GM21367 (cell line): ENCODE measurements around the gene CHAC2.

Source experiments
- ATAC-seq: cut with Tn5 transposase; IDR thresholded peaks from one replicate; pipeline ENCODE4 v1.9.1; 2021; ENCODE audit not compliant: unreplicated experiment

The CHAC2 gene

GRCh38 chr2:53777134-53777533 lies 9.5 kb downstream of the CHAC2 start:
- no peak for ATAC-seq

GRCh38 chr2:53778536-53779162 lies 11.0 kb downstream of the CHAC2 start:
- ATAC-seq: no peak

- ATAC-seq: no peak
Observed at GRCh38 chr2:53780056-53780455, 12.5 kb downstream of the CHAC2 start.

GRCh38 chr2:53782676-53783075 lies 15.1 kb downstream of the CHAC2 start:
- no peak for ATAC-seq

- no peak for ATAC-seq
Observed at GRCh38 chr2:53784436-53784835, 16.8 kb downstream of the CHAC2 start.

- no peak for ATAC-seq
Observed at GRCh38 chr2:53785366-53785765, 17.8 kb downstream of the CHAC2 start.

GRCh38 chr2:53786352-53786704 lies 18.7 kb downstream of the CHAC2 start:
- ATAC-seq: peak; percentile 8

GRCh38 chr2:53786705-53787613 lies 19.4 kb downstream of the CHAC2 start, which contains the start of the genes ASB3 and ERLEC1:
TSS of gene ASB3 (minus strand) at chr2:53786953. CDS start at chr2:53765572, 21,381 bp downstream.
TSS of gene ERLEC1 (plus strand) at chr2:53787044. CDS start at chr2:53787211, 167 bp downstream.
- peak; percentile 92 for ATAC-seq

GRCh38 chr2:53787614-53788289 lies 20.1 kb downstream of the CHAC2 start:
- no peak for ATAC-seq

- ATAC-seq: no peak
Observed at GRCh38 chr2:53793261-53793660, 25.7 kb downstream of the CHAC2 start.

GRCh38 chr2:53793821-53794220 lies 26.2 kb downstream of the CHAC2 start:
- no peak for ATAC-seq

GRCh38 chr2:53801547-53801946 lies 33.9 kb downstream of the CHAC2 start:
- no peak for ATAC-seq

GRCh38 chr2:53802617-53803151 lies 35.1 kb downstream of the CHAC2 start:
- ATAC-seq: no peak

- ATAC-seq: no peak
Observed at GRCh38 chr2:53811601-53812000, 44.0 kb downstream of the CHAC2 start.

- ATAC-seq: no peak
Observed at GRCh38 chr2:53813151-53813550, 45.5 kb downstream of the CHAC2 start.

- no peak for ATAC-seq
Observed at GRCh38 chr2:53818854-53819435, 51.3 kb downstream of the CHAC2 start.

- ATAC-seq: no peak
Observed at GRCh38 chr2:53819634-53820033, 52.0 kb downstream of the CHAC2 start.

- ATAC-seq: no peak
Observed at GRCh38 chr2:53820048-53820447, 52.4 kb downstream of the CHAC2 start.

GRCh38 chr2:53820711-53821110 lies 53.1 kb downstream of the CHAC2 start:
- no peak for ATAC-seq

GRCh38 chr2:53821810-53822209 lies 54.2 kb downstream of the CHAC2 start:
- no peak for ATAC-seq

GRCh38 chr2:53823639-53824038 lies 56.0 kb downstream of the CHAC2 start:
- peak; percentile 53 for ATAC-seq
